Inflammatory macrophage treated with lipopolysaccharide for 1 hour (primary cell): ENCODE results near the gene B4GALT7.
"Not testable (repeated sequence)": the region's sequence is repeated elsewhere in the genome, so short reads cannot be mapped to it uniquely, and the experiment has no call there.

ENCODE experiments used
- DNase-seq, 2 donors: peaks; one replicate each; pipeline ENCODE4 v3.0.0-alpha.2; 2020 to 2022

B4GALT7 gene

GRCh38 chr5:177610131-177610769 lies 10.3 kb downstream of the B4GALT7 start:
- DNase-seq, result no peak

- DNase-seq, result no peak
These were observed 11.0 kb downstream of the B4GALT7 start for GRCh38 chr5:177610770-177611445.

- DNase-seq, result no peak
These were observed 11.7 kb downstream of the B4GALT7 start for GRCh38 chr5:177611446-177612214.

- DNase-seq, result no peak
These were observed 12.3 kb downstream of the B4GALT7 start for GRCh38 chr5:177612215-177612673.

- DNase-seq, result no peak
These were observed 20.6 kb downstream of the B4GALT7 start for GRCh38 chr5:177620560-177620959.

- DNase-seq, result not testable (repeated sequence)
These were observed 24.2 kb downstream of the B4GALT7 start for GRCh38 chr5:177624172-177624571.

- DNase-seq, result not testable (repeated sequence)
These were observed 30.3 kb downstream of the B4GALT7 start for GRCh38 chr5:177630186-177630585.

- DNase-seq, result not testable (repeated sequence)
These were observed 35.0 kb downstream of the B4GALT7 start for GRCh38 chr5:177634912-177635311.

- DNase-seq, result not testable (repeated sequence)
These were observed 45.5 kb downstream of the B4GALT7 start for GRCh38 chr5:177645462-177645861.

GRCh38 chr5:177651235-177651634 lies 51.3 kb downstream of the B4GALT7 start:
- not testable (repeated sequence) for DNase-seq

- not testable (repeated sequence) for DNase-seq
These were observed 57.9 kb downstream of the B4GALT7 start for GRCh38 chr5:177657846-177658245.

GRCh38 chr5:177658542-177658941 lies 58.6 kb downstream of the B4GALT7 start:
- not testable (repeated sequence) for DNase-seq
